Neural crest cell (in vitro differentiated cells): ENCODE data around the gene SRC. TPM values are rescaled to one million over a fixed set of nuclear protein-coding genes. Genes with fewer than 3 reads are reported as not detected.
A peak's percentile ranks its signal among the peaks of the same experiment; 100 is the strongest.

Source experiments
- DNase-seq: peaks from one replicate; pipeline ENCODE4 v3.0.0; 2021; ENCODE audit warnings: low read depth, mixed read lengths, low spot score
- H3K27ac Mint-ChIP-seq: one replicate; pipeline ENCODE4 v1.8.0; 2021; ENCODE audit warnings: mild to moderate bottlenecking, mixed read lengths; ENCODE audit not compliant: unreplicated experiment
- H3K27me3 Mint-ChIP-seq: 2 replicates; pipeline ENCODE4 v1.8.0; 2021; ENCODE audit warnings: low read depth, mild to moderate bottlenecking, mixed read lengths
- H3K36me3 Mint-ChIP-seq: 2 replicates; pipeline ENCODE4 v1.8.0; 2021; ENCODE audit warnings: low read depth, mild to moderate bottlenecking, mixed read lengths
- H3K4me1 Mint-ChIP-seq: 2 replicates; pipeline ENCODE4 v1.8.0; 2021; ENCODE audit warnings: mixed read lengths
- H3K4me3 Mint-ChIP-seq: one replicate; pipeline ENCODE4 v1.8.0; 2021; ENCODE audit warnings: mild to moderate bottlenecking, mixed read lengths
- H3K9me3 Mint-ChIP-seq: 2 replicates; pipeline ENCODE4 v1.8.0; 2021; ENCODE audit warnings: mixed read lengths
- total RNA-seq: library from RNA; stranded (reverse); gene quantifications from 2 replicates; pipeline ENCODE4 v1.2.1, GENCODE V29; 2021
- TF ChIP-seq, protein P1 (sequence below): fragments of 200-600 bp; sonication (generic); conservative IDR thresholded peaks from 2 replicates; pipeline ENCODE4 v1.5.0; 2021; ENCODE audit warnings: antibody characterized with exemption, mild to moderate bottlenecking

SRC gene
- total RNA-seq, 1 donor from 2014 or later, result 58.6 TPM

DNA sequence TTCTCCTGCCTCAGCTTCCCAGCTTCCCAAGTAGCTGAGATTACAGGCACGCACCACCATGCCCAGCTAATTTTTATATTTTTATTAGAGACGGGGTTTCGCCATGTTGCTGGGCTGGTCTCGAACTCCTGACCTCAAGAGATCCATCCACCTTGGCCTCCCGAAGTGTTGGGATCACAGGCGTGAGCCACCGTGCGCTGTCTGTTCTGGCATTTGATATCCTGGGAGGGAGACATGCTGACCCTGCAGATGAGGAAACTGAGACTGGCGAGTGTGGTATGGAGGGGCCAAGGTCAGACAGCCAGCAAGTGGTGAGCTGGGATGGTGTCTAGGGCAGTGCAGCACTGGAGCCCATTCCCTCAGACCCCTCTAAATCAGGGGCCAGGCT, 44.6 kb downstream of the SRC start:
- Mint-ChIP-seq H3K4me3 (no peak overlapping the region), H3K4me1 (peaks cover 33% of the 10 kb centered on the region), H3K27me3 (peaks cover 3% of the 10 kb centered on the region), H3K27ac (peak overlapping the region; percentile 79), H3K9me3 (no peaks in the 10 kb centered on the region), H3K36me3 (peaks cover 2% of the 10 kb centered on the region)
- TF ChIP-seq, protein P1, sequence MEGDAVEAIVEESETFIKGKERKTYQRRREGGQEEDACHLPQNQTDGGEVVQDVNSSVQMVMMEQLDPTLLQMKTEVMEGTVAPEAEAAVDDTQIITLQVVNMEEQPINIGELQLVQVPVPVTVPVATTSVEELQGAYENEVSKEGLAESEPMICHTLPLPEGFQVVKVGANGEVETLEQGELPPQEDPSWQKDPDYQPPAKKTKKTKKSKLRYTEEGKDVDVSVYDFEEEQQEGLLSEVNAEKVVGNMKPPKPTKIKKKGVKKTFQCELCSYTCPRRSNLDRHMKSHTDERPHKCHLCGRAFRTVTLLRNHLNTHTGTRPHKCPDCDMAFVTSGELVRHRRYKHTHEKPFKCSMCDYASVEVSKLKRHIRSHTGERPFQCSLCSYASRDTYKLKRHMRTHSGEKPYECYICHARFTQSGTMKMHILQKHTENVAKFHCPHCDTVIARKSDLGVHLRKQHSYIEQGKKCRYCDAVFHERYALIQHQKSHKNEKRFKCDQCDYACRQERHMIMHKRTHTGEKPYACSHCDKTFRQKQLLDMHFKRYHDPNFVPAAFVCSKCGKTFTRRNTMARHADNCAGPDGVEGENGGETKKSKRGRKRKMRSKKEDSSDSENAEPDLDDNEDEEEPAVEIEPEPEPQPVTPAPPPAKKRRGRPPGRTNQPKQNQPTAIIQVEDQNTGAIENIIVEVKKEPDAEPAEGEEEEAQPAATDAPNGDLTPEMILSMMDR, result no peak
- no peak for DNase-seq

DNA sequence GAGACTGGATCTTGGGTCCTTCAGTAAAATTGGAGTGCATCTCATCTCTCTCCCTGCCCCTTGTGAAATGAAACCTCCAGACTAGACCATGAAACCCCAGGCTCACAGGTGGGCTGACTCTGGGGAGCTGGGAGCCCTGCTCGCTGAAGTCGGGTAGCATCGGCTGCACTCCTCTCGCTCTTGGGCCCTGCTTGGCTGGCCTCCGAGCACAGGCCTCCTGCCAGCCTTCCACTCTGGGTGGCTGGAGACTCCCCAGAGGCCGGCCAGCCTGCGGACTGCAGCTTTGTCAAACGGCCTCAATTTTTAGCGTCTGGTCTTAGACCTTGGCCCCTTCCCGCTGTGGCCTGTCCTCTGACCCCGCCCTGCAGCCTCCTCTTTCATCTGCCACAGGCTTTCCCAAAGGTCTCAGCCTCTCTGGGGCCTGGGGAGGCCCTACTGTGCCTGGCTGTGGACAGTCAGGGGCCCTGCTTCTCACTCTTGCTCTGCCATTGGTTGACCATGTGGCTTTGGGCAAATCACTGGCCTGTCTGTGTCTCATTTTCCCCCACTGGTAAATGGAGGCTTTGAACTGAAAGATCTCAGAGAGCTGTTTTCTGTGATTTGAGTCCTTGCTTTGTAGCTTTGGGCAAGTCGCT, 45.1 kb downstream of the SRC start:
- Mint-ChIP-seq H3K4me1 (peaks cover 35% of the 10 kb centered on the region), H3K36me3 (peaks cover 2% of the 10 kb centered on the region), H3K27ac (peak overlapping the region; percentile 79), H3K27me3 (peaks cover 3% of the 10 kb centered on the region), H3K9me3 (no peaks in the 10 kb centered on the region), H3K4me3 (peak overlapping the region; percentile 44)
- TF ChIP-seq, protein P1, result no peak
- DNase-seq, result no peak

DNA sequence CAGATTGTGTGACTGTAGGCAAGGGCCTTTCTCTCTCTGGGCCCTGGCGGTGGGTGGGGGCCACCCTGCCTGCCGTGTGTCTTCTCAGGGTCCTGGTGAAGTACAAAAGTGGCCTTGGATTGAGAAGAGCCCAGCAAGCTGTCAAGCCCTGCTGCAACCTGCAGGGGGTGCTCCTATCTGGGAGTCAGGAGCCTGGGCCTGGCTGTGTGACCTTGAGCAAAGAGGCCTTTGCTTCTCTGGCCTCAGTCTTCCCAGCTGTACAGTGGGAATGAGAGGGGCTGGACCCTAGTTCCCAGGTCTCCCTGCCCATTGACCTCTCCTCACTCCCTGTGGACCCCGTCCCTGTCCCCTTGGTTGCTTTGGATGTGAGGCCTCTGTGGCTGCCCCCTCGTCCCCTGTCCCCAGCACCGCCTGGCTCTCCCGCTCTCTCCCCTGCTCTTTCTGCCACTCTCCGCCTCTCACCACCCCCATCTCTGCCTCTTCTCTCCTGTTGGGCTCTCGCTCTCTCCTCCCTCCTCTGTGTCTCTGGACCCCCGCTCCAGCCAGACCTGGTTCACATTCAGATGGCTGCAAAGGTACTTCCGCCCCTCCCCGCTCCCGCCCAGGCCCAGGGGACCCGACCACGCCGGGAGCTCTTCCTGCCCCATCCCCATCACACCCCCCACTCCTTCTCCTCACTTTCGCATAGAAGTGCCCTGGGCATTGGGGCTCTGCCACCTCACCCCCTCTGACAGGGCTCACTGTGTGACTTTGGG, 46.7 kb downstream of the SRC start:
- H3K27me3 Mint-ChIP-seq, result peaks cover 3% of the 10 kb centered on the region
- no peak overlapping the region for H3K4me3 Mint-ChIP-seq
- peaks cover 49% of the 10 kb centered on the region for H3K4me1 Mint-ChIP-seq
- no peak overlapping the region for H3K27ac Mint-ChIP-seq
- DNase-seq, result no peak
- H3K36me3 Mint-ChIP-seq, result peaks cover 2% of the 10 kb centered on the region
- no peaks in the 10 kb centered on the region for H3K9me3 Mint-ChIP-seq
- TF ChIP-seq, protein P1, result peak; percentile 47

DNA sequence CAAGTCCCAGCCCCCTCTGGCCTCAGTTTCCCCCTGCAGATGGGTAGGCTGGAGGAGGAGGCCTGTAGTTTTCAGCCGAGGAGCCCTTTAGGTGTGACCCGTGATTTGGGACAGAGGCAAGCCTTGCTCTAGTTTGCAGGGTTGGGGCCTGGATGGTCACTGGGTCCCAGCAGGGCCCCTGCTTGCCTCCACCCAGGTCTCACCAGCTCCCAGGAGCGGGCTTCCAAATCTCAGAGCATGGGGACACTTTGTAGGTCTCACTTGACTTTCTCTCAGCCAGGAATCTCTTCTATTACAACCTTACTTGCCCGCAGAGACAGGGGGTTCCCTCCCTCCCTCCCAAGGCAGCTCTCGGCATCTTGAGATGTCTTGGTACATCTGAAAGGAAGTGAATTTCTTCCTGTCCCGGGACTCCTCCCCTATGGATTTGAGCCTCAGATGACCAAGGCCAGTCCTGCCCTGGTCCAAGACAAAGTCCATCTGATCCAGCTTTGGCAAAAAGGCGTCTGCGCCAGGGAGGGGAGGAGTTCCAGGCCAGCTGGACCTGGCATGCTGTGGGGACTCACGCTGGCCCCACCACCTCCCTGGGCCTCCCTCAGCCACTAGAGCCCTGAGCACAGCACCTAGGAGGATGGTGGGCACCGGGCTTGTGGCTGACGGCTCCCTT, 47.4 kb downstream of the SRC start:
- TF ChIP-seq, protein P1, result no peak
- no peak for DNase-seq
- Mint-ChIP-seq H3K27ac (peak overlapping the region; percentile 93), H3K36me3 (peaks cover 2% of the 10 kb centered on the region), H3K9me3 (no peaks in the 10 kb centered on the region), H3K4me1 (peaks cover 49% of the 10 kb centered on the region), H3K4me3 (no peak overlapping the region), H3K27me3 (peaks cover 3% of the 10 kb centered on the region)

DNA sequence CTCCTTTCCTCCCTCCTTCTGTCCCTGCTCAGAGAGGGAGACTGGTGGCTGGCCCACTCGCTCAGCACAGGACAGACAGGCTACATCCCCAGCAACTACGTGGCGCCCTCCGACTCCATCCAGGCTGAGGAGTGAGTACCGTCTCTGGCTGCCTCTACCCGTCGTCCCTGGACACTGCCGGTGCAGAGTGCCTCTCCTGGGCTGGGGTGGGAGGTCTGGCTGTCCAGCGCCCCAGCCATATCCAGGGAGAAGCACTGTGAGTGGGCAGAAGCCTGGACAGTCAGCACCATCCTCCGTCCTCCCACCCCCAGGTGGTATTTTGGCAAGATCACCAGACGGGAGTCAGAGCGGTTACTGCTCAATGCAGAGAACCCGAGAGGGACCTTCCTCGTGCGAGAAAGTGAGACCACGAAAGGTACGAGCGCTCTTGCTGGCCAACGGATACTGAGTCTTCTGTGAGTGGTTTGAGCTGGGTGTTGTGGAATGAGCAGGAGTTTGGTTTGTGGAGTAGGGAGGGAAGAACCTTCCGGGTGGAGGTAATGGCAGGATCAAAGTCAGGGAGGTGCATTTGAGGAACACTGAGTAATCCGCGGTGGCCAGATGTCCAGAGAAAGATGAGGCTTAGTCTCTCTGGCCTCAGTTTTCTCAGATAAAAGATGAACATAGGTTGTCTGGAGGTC, 48.1 kb downstream of the SRC start:
- DNase-seq, result no peak
- Mint-ChIP-seq H3K27ac (peak overlapping the region; percentile 93), H3K9me3 (no peaks in the 10 kb centered on the region), H3K36me3 (peaks cover 2% of the 10 kb centered on the region), H3K4me3 (peak overlapping the region; percentile 75), H3K4me1 (peaks cover 49% of the 10 kb centered on the region), H3K27me3 (peaks cover 3% of the 10 kb centered on the region)
- TF ChIP-seq, protein P1, result no peak
